Heart right ventricle (tissue), 16 donors: Measurements from ENCODE around the gene SLC16A2. TPM values are rescaled to one million over a fixed set of nuclear protein-coding genes. Genes with fewer than 3 reads are reported as not detected.
A peak's percentile ranks its signal among the peaks of the same experiment; 100 is the strongest.

ENCODE experiments used
- ATAC-seq, 8 donors: fragments of 200-7000 bp; cut with Tn5 transposase; one replicate each; pipeline ENCODE4 v1.9.1; 2020; ENCODE audit warnings: mild to moderate bottlenecking in 8 of 8, moderate library complexity in 8 of 8, moderate number of reproducible peaks in 1 of 8
- DNase-seq, 2 donors: peaks; one replicate each; pipeline ENCODE4 v3.0.0-alpha.2; 2020
- H3K27ac ChIP-seq, 10 donors: fragments of 200-600 bp; sonication (generic) in 2 of 10; one replicate each; pipeline versions ENCODE4 v1.5.0 to v1.8.0; 2020 to 2022; ENCODE audit warnings: mild to moderate bottlenecking in 3 of 10
- H3K27me3 ChIP-seq, 7 donors: fragments of 200-600 bp; one replicate each; pipeline ENCODE4 v1.8.0; 2021 to 2022; ENCODE audit warnings: mild to moderate bottlenecking in 2 of 7
- H3K36me3 ChIP-seq, 9 donors: fragments of 200-600 bp; sonication (generic) in 1 of 9; one replicate each; pipeline versions ENCODE4 v1.5.0 to v1.8.0; 2020 to 2022; ENCODE audit warnings: mild to moderate bottlenecking in 2 of 9
- H3K4me1 ChIP-seq, 9 donors: fragments of 200-600 bp; sonication (generic) in 1 of 9; one replicate each; pipeline versions ENCODE4 v1.5.0 to v1.8.0; 2020 to 2022; ENCODE audit warnings: mild to moderate bottlenecking in 4 of 9
- H3K4me3 ChIP-seq, 10 donors: fragments of 200-600 bp; sonication (generic) in 2 of 10; one replicate each; pipeline versions ENCODE4 v1.5.0 to v1.8.0; 2020 to 2022; ENCODE audit warnings: mild to moderate bottlenecking in 7 of 10, moderate library complexity in 2 of 10
- H3K9me3 ChIP-seq, 11 donors: fragments of 200-600 bp in 10 of 11; sonication (generic) in 2 of 11; one replicate each; pipeline versions ENCODE4 v1.5.0 to v1.8.0; 2013 to 2022; ENCODE audit warnings: mild to moderate bottlenecking in 2 of 11, control low read depth in 1 of 11, moderate library complexity in 1 of 11
- WGBS, 2 donors: extraction: QIAGEN DNeasy Blood & Tissue Kit; methylation state at CpG; one replicate each; pipeline ENCODE4 v1.1.7; 2013; ENCODE audit warnings: inconsistent platforms in 1 of 2; 5-methylcytosine and 5-hydroxymethylcytosine counted together
- intact Hi-C, 10 donors: fragments of 100-400 bp; cut with DNase I; formaldehyde crosslinking; loops; one replicate each; pipeline versions ENCODE4 v1.11.1 to v1.14.2; 2022
- polyA plus RNA-seq, 2 donors: library from polyadenylated mRNA; stranded (reverse); fragments of 200-250 nt; gene quantifications; one replicate each; pipeline ENCODE4 v1.2.3, GENCODE V29; 2013
- total RNA-seq, 10 donors: library from RNA; stranded (reverse); fragmentation: NEBNext Ultra II Directional in 3 of 10; extraction: Animal tissue kit (Norgen Biotek cat#: 25700) in 3 of 10; gene quantifications; one replicate each; pipeline versions ENCODE4 v1.2.1 to v1.2.4, GENCODE V29; 2021 to 2023
- TF ChIP-seq, protein P1 (sequence below), 9 donors: fragments of 200-600 bp; sonication (generic) in 2 of 9; IDR thresholded peaks; one replicate each; pipeline versions ENCODE4 v1.5.0 to v1.8.0; 2021 to 2022; ENCODE audit warnings: antibody characterized with exemption in 9 of 9, mild to moderate bottlenecking in 5 of 9, moderate library complexity in 1 of 9
- donor health status: Arrhythmogenic right ventricular cardiomyopathy.
- donor health status: ischemic (EF 13 %, LVEDD 7.1; RV severe dilation, severe dysfunction).
- donor health status: healthy with polysubstance abuse.
- donor health status: DM: no; HTN: yes; CAD: no.
- donor health status: DM: no; HTN: no; CAD: no.
- donor health status: ischemic (EF 25% LVEDD 6.9; RV normal size, moderate dysfunction).
- donor health status: ischemic (EF 25% LVEDD 5.7; RV mildly dilated, moderate dysfunction).
- donor health status: healthy.
- donor health status: DM: yes; HTN: yes; CAD: no.
- donor health status: Ischemic cardiomyopathy.
- donor health status: ischemic (EF 35%, LVEDD 5.7; RV mildly dilated, moderate dysfunction).
- donor health status: nonischemic (EF 11% LVEDD 7.7; RV severe dilation, severe dysfunction).
- donor health status: DM: yes; HTN: yes; CAD: no.
- donor health status: PGD.
- donor health status: ischemic (EF 29% LVEDD 5.4; RV normal size, mild dysfunction).
- donor health status: nonischemic (EF 23%, LVEDD 6.1; RV moderate dilation, normal function).

The SLC16A2 gene
- total and polyA plus RNA-seq, 12 donors, result 2.4 to 12.6 (median 6.5) TPM

DNA sequence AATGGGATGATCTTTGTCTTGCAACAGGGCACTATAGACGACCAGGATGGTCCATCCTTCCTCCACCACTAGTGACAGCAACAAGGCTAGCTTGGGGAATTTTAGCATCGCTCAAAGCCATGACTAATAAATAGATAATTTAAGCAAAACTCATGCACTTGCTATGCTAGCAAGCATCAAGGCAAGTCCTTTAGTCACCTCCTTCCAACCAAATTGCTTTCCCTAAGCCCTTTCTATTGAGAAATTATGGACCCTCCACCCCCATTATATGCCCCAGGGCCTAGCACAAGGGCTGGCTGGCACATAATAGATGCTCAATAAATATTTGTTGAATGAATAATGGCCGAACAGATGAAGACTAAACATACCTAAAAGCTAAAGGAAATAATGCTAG is 28.6 kb downstream of the SLC16A2 start:
- DNase-seq (no peak), ATAC-seq (no peak)
- no peaks in the 10 kb centered on the region for H3K9me3 ChIP-seq
- peaks cover 0 to 7% (median 0%) of the 10 kb centered on the region in 7 donors for H3K27me3 ChIP-seq
- TF ChIP-seq, protein P1, sequence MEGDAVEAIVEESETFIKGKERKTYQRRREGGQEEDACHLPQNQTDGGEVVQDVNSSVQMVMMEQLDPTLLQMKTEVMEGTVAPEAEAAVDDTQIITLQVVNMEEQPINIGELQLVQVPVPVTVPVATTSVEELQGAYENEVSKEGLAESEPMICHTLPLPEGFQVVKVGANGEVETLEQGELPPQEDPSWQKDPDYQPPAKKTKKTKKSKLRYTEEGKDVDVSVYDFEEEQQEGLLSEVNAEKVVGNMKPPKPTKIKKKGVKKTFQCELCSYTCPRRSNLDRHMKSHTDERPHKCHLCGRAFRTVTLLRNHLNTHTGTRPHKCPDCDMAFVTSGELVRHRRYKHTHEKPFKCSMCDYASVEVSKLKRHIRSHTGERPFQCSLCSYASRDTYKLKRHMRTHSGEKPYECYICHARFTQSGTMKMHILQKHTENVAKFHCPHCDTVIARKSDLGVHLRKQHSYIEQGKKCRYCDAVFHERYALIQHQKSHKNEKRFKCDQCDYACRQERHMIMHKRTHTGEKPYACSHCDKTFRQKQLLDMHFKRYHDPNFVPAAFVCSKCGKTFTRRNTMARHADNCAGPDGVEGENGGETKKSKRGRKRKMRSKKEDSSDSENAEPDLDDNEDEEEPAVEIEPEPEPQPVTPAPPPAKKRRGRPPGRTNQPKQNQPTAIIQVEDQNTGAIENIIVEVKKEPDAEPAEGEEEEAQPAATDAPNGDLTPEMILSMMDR (IDR thresholded peaks at IDR 0.05), result no peak
- no peaks in the 10 kb centered on the region for H3K36me3 ChIP-seq
- no peak overlapping the region for H3K27ac ChIP-seq
- intact Hi-C loops, result no loop called here
- H3K4me3 ChIP-seq, result no peak overlapping the region
- H3K4me1 ChIP-seq, result peaks cover 0 to 16% (median 0%) of the 10 kb centered on the region in 9 donors
- 91 to 97% methylated on average over 3 of the region's 3 CpGs for WGBS, 2 donors

DNA sequence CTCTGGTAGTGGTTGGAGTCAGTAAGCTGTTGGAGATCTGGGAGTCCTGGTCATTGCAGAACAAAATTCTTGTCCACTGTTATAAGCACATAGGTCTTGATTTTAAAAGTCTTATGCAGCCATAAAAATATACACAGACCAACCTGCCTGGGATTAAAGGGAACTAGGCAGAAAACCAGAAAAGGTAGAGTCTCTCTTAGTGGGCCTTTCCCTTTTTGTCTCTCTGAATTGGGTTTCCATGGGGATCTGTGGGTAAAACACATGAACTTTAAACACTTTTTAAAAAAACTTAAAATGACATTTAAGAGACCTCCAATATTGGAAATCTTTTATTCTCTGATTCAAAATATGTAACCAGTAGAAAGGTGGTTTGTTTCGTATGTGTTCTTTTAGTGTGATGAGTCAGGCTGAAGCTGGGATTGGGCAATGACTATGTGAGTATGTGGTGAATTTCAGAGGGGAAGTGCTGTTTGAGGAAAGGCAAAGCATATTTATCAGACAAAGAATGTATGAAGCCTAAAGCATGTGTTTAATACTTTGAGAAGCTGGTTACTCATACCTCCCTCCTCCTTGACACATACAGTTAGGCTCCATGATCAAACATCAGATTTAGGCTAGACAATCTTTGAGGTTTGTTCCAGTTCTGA is 29.6 kb downstream of the SLC16A2 start:
- Histone ChIP-seq H3K27me3 (peaks cover 0 to 7% (median 0%) of the 10 kb centered on the region in 7 donors), H3K36me3 (no peaks in the 10 kb centered on the region), H3K4me1 (peaks cover 0 to 16% (median 0%) of the 10 kb centered on the region in 9 donors), H3K27ac (peak overlapping the region in 1 of 10 donors; percentile 8), H3K9me3 (no peaks in the 10 kb centered on the region), H3K4me3 (no peak overlapping the region)
- TF ChIP-seq, protein P1 (IDR thresholded peaks at IDR 0.05), result no peak
- WGBS, 2 donors, result 74 to 76% methylated on average over 1 of the region's 1 CpG
- ATAC-seq (peak in 1 of 8 donors; percentile 60), DNase-seq (no peak)
- intact Hi-C loops, result no loop called here

DNA sequence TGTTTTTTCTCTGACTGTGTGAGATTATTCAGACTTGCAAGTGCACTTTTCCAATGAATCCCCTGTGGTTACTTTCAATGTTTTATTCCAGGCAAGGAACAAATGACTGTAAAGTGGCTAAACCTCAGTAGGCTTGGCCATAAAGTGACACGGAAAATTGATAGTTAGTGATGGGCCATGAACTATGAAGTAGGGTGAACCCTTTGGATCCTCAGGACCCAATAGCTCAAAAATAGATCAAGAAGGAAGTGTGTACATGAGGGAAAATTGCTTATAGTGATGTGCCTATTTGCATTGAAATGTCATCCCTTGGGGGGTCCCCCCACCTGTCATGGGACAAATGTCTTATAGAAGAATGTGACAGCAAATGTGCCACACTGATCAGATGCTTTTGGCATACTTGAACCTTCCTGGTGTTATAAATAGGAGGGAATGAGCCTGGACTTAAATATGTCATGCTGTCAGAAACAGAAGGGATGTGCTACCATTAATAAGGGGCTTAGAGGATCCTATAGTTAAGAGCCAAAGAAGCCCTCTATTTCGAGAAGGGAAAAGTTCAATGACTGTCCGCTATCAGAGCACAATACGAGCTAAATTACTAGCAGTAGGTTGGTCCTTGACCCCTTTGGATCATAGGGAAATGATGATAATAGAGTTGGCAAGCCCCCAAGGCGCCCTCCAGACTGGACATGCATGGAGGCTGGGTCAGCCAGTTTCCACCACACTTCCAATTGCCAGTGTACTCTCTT is 30.3 kb downstream of the SLC16A2 start:
- Histone ChIP-seq H3K9me3 (no peaks in the 10 kb centered on the region), H3K4me1 (peaks cover 0 to 16% (median 0%) of the 10 kb centered on the region in 9 donors), H3K27me3 (peaks cover 0 to 5% (median 0%) of the 10 kb centered on the region in 7 donors), H3K36me3 (no peaks in the 10 kb centered on the region), H3K27ac (no peak overlapping the region), H3K4me3 (no peak overlapping the region)
- TF ChIP-seq, protein P1 (IDR thresholded peaks at IDR 0.05), result no peak
- intact Hi-C loops, result no loop called here
- WGBS, 2 donors, result 79 to 84% methylated on average over 5 of the region's 5 CpGs
- ATAC-seq (no peak), DNase-seq (no peak)

DNA sequence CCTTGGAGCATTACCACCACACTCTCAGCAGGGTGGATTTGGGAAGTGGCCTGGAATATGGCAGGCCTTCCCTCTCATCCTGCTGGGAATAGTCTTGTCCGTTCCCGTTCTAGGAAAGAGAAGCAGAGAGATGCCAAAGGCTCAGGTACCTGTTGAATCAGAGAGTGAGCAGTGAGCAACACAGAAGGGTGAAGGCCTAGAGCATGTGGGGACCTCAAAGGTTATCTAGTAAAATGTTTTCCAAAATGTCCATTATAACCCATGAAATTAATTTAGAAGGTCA is 30.8 kb downstream of the SLC16A2 start:
- Histone ChIP-seq H3K36me3 (no peaks in the 10 kb centered on the region), H3K9me3 (no peaks in the 10 kb centered on the region), H3K4me1 (peaks cover 0 to 16% (median 0%) of the 10 kb centered on the region in 9 donors), H3K27ac (no peak overlapping the region), H3K4me3 (no peak overlapping the region), H3K27me3 (peaks cover 0 to 5% (median 0%) of the 10 kb centered on the region in 7 donors)
- DNase-seq (no peak), ATAC-seq (no peak)
- WGBS, 2 donors, result 83 to 94% methylated on average over 2 of the region's 2 CpGs
- intact Hi-C loops, result no loop called here
- TF ChIP-seq, protein P1 (IDR thresholded peaks at IDR 0.05), result no peak
